ENCODE data around the gene AMER2. TPM values are rescaled to one million over a fixed set of nuclear protein-coding genes. Genes with fewer than 3 reads are reported as not detected.

Gene AMER2
- total and polyA plus RNA-seq, 2 experiments from 2014 or later: 0.31 to 0.76 TPM

DNA sequence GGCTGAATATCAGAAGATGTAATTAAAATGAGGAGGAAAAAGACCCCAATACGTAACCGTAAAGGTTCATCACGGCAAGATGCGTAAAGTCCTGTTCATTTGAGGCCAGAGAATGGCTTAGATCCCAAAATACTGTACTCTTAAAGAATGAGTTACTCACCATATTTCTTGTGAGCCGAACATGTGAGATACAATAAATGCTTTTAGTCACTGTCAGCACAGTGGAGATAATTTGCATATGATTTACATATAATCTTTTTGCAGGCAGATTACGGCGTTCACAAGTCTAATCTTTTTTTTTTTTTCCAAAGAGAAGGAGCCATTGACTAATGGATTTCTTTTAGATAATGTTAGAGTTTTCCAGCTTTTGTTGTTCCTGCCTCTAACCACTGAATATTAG, 28.4 kb downstream of the AMER2 start:
- no peak overlapping the region for H3K27ac ChIP-seq (ENCODE audit: low read depth)
- H3F3A ChIP-seq (replicated peaks; ENCODE audit: low read depth): no peaks in the 10 kb centered on the region
- Mint-ChIP-seq H3K27me3 (ENCODE audit: insufficient read depth, low read depth, poor library complexity) (peaks cover 7% of the 10 kb centered on the region), H3K4me1 (peaks cover 16% of the 10 kb centered on the region), H3K9me3 (0 out of 3 replicates have a peak, but pooled peaks cover under 1% of the 10 kb centered on the region), H3K36me3 (ENCODE audit: low read depth) (peaks cover 7% of the 10 kb centered on the region; the same call in 1 of the 3 replicates), H3K27ac (no peak overlapping the region), H3K4me3 (no peak overlapping the region)
- TF ChIP-seq ZNF331 (CRISPR knock-in tag; IDR thresholded peaks at IDR 0.05; ENCODE audit: low read depth) (no peak), NANOG (IDR thresholded peaks at IDR 0.05; ENCODE audit: borderline replicate concordance) (no peak), STAT1 (IDR thresholded peaks at IDR 0.05; ENCODE audit: unreplicated experiment) (no peak), EZH2 (IDR thresholded peaks at IDR 0.05; ENCODE audit: low read depth, unreplicated experiment) (no peak), EZH2phosphoT487 (IDR thresholded peaks at IDR 0.05; ENCODE audit: unreplicated experiment) (no peak), CREB1 (CRISPR knock-in tag; IDR thresholded peaks at IDR 0.05; ENCODE audit: low read depth) (no peak), POLR2AphosphoS5 (IDR thresholded peaks at IDR 0.05; ENCODE audit: low read depth) (no peak)
- TF ChIP-seq, protein P1, sequence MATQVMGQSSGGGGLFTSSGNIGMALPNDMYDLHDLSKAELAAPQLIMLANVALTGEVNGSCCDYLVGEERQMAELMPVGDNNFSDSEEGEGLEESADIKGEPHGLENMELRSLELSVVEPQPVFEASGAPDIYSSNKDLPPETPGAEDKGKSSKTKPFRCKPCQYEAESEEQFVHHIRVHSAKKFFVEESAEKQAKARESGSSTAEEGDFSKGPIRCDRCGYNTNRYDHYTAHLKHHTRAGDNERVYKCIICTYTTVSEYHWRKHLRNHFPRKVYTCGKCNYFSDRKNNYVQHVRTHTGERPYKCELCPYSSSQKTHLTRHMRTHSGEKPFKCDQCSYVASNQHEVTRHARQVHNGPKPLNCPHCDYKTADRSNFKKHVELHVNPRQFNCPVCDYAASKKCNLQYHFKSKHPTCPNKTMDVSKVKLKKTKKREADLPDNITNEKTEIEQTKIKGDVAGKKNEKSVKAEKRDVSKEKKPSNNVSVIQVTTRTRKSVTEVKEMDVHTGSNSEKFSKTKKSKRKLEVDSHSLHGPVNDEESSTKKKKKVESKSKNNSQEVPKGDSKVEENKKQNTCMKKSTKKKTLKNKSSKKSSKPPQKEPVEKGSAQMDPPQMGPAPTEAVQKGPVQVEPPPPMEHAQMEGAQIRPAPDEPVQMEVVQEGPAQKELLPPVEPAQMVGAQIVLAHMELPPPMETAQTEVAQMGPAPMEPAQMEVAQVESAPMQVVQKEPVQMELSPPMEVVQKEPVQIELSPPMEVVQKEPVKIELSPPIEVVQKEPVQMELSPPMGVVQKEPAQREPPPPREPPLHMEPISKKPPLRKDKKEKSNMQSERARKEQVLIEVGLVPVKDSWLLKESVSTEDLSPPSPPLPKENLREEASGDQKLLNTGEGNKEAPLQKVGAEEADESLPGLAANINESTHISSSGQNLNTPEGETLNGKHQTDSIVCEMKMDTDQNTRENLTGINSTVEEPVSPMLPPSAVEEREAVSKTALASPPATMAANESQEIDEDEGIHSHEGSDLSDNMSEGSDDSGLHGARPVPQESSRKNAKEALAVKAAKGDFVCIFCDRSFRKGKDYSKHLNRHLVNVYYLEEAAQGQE (IDR thresholded peaks at IDR 0.05; ENCODE audit: unreplicated experiment): no peak
- TF ChIP-seq, protein P2, sequence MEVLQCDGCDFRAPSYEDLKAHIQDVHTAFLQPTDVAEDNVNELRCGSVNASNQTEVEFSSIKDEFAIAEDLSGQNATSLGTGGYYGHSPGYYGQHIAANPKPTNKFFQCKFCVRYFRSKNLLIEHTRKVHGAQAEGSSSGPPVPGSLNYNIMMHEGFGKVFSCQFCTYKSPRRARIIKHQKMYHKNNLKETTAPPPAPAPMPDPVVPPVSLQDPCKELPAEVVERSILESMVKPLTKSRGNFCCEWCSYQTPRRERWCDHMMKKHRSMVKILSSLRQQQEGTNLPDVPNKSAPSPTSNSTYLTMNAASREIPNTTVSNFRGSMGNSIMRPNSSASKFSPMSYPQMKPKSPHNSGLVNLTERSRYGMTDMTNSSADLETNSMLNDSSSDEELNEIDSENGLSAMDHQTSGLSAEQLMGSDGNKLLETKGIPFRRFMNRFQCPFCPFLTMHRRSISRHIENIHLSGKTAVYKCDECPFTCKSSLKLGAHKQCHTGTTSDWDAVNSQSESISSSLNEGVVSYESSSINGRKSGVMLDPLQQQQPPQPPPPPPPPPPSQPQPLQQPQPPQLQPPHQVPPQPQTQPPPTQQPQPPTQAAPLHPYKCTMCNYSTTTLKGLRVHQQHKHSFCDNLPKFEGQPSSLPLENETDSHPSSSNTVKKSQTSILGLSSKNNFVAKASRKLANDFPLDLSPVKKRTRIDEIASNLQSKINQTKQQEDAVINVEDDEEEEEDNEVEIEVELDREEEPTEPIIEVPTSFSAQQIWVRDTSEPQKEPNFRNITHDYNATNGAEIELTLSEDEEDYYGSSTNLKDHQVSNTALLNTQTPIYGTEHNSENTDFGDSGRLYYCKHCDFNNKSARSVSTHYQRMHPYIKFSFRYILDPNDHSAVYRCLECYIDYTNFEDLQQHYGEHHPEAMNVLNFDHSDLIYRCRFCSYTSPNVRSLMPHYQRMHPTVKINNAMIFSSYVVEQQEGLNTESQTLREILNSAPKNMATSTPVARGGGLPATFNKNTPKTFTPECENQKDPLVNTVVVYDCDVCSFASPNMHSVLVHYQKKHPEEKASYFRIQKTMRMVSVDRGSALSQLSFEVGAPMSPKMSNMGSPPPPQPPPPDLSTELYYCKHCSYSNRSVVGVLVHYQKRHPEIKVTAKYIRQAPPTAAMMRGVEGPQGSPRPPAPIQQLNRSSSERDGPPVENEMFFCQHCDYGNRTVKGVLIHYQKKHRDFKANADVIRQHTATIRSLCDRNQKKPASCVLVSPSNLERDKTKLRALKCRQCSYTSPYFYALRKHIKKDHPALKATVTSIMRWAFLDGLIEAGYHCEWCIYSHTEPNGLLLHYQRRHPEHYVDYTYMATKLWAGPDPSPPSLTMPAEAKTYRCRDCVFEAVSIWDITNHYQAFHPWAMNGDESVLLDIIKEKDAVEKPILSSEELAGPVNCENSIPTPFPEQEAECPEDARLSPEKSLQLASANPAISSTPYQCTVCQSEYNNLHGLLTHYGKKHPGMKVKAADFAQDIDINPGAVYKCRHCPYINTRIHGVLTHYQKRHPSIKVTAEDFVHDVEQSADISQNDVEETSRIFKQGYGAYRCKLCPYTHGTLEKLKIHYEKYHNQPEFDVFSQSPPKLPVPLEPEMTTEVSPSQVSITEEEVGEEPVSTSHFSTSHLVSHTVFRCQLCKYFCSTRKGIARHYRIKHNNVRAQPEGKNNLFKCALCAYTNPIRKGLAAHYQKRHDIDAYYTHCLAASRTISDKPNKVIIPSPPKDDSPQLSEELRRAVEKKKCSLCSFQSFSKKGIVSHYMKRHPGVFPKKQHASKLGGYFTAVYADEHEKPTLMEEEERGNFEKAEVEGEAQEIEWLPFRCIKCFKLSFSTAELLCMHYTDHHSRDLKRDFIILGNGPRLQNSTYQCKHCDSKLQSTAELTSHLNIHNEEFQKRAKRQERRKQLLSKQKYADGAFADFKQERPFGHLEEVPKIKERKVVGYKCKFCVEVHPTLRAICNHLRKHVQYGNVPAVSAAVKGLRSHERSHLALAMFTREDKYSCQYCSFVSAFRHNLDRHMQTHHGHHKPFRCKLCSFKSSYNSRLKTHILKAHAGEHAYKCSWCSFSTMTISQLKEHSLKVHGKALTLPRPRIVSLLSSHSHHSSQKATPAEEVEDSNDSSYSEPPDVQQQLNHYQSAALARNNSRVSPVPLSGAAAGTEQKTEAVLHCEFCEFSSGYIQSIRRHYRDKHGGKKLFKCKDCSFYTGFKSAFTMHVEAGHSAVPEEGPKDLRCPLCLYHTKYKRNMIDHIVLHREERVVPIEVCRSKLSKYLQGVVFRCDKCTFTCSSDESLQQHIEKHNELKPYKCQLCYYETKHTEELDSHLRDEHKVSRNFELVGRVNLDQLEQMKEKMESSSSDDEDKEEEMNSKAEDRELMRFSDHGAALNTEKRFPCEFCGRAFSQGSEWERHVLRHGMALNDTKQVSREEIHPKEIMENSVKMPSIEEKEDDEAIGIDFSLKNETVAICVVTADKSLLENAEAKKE (CRISPR knock-in tag; IDR thresholded peaks at IDR 0.05): no peak
- TF ChIP-seq, protein P3, sequence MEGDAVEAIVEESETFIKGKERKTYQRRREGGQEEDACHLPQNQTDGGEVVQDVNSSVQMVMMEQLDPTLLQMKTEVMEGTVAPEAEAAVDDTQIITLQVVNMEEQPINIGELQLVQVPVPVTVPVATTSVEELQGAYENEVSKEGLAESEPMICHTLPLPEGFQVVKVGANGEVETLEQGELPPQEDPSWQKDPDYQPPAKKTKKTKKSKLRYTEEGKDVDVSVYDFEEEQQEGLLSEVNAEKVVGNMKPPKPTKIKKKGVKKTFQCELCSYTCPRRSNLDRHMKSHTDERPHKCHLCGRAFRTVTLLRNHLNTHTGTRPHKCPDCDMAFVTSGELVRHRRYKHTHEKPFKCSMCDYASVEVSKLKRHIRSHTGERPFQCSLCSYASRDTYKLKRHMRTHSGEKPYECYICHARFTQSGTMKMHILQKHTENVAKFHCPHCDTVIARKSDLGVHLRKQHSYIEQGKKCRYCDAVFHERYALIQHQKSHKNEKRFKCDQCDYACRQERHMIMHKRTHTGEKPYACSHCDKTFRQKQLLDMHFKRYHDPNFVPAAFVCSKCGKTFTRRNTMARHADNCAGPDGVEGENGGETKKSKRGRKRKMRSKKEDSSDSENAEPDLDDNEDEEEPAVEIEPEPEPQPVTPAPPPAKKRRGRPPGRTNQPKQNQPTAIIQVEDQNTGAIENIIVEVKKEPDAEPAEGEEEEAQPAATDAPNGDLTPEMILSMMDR (conservative IDR thresholded peaks at IDR 0.05; ENCODE audit: low read depth in 2 of 2): no peak
- TF ChIP-seq, protein P4, sequence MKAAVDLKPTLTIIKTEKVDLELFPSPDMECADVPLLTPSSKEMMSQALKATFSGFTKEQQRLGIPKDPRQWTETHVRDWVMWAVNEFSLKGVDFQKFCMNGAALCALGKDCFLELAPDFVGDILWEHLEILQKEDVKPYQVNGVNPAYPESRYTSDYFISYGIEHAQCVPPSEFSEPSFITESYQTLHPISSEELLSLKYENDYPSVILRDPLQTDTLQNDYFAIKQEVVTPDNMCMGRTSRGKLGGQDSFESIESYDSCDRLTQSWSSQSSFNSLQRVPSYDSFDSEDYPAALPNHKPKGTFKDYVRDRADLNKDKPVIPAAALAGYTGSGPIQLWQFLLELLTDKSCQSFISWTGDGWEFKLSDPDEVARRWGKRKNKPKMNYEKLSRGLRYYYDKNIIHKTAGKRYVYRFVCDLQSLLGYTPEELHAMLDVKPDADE (IDR thresholded peaks at IDR 0.05): no peak
- ATAC-seq (no peak), DNase-seq (ENCODE audit: low spot score) (no peak)
- H3K4me1 ChIP-seq (ENCODE audit: insufficient read depth): peaks cover 7% of the 10 kb centered on the region; the same call in 1 of the 2 replicates
- no peak overlapping the region for H3K4me2 ChIP-seq
- H3K79me2 ChIP-seq (replicated peaks; ENCODE audit: insufficient read depth): no peaks in the 10 kb centered on the region
- peaks cover 4% of the 10 kb centered on the region; the same call in 1 of the 2 replicates for H3K36me3 ChIP-seq (ENCODE audit: insufficient read depth)
- no peak overlapping the region for H2AFZ ChIP-seq
- H4K20me1 ChIP-seq (replicated peaks; ENCODE audit: insufficient read depth): no peaks in the 10 kb centered on the region
- H3K9me2 ChIP-seq (ENCODE audit: insufficient read depth): peaks cover 4% of the 10 kb centered on the region; the same call in 1 of the 2 replicates
- no peaks in the 10 kb centered on the region for H3K27me3 ChIP-seq (ENCODE audit: insufficient read depth)
- H3K4me3 ChIP-seq: no peak overlapping the region

Measured in GM23338 (cell line).